ENCODE data around the gene SCN5A.

SCN5A gene

GRCh38 chr3:38516669-38517068 lies 132.8 kb downstream of the SCN5A start:
- FAIRE-seq = no peak
- no peak for DNase-seq (ENCODE audit: insufficient read length, low spot score)
- TF ChIP-seq POLR2AphosphoS5 (IDR thresholded peaks at IDR 0.05; ENCODE audit: low read depth, low read length) (no peak), POLR2A (IDR thresholded peaks at IDR 0.05; ENCODE audit: low read depth, low read length) (no peak), SPI1 (IDR thresholded peaks at IDR 0.05; ENCODE audit: low read depth, low read length) (no peak), POU2F2 (IDR thresholded peaks at IDR 0.05; ENCODE audit: low read depth, low read length) (no peak), PAX5 (IDR thresholded peaks at IDR 0.05; ENCODE audit: insufficient read depth, low read length, severe bottlenecking) (no peak), TAF1 (IDR thresholded peaks at IDR 0.05; ENCODE audit: low read depth, low read length) (no peak)

GRCh38 chr3:38515367-38515766 lies 134.1 kb downstream of the SCN5A start:
- FAIRE-seq = no peak
- TF ChIP-seq SPI1 (IDR thresholded peaks at IDR 0.05; ENCODE audit: low read depth, low read length) = no peak
- no peak for TF ChIP-seq POU2F2 (IDR thresholded peaks at IDR 0.05; ENCODE audit: low read depth, low read length)
- TF ChIP-seq TAF1 (IDR thresholded peaks at IDR 0.05; ENCODE audit: low read depth, low read length) = no peak
- peak; percentile 46; the same call in 1 of the 2 replicates for TF ChIP-seq POLR2AphosphoS5 (IDR thresholded peaks at IDR 0.05; ENCODE audit: low read depth, low read length)
- no peak for TF ChIP-seq PAX5 (IDR thresholded peaks at IDR 0.05; ENCODE audit: insufficient read depth, low read length, severe bottlenecking)
- TF ChIP-seq POLR2A (IDR thresholded peaks at IDR 0.05; ENCODE audit: low read depth, low read length) = no peak
- no peak for DNase-seq (ENCODE audit: insufficient read length, low spot score)

- TF ChIP-seq SPI1 (IDR thresholded peaks at IDR 0.05; ENCODE audit: low read depth, low read length) (no peak), POLR2AphosphoS5 (IDR thresholded peaks at IDR 0.05; ENCODE audit: low read depth, low read length) (no peak), POLR2A (IDR thresholded peaks at IDR 0.05; ENCODE audit: low read depth, low read length) (no peak), PAX5 (IDR thresholded peaks at IDR 0.05; ENCODE audit: insufficient read depth, low read length, severe bottlenecking) (no peak), TAF1 (IDR thresholded peaks at IDR 0.05; ENCODE audit: low read depth, low read length) (no peak), POU2F2 (IDR thresholded peaks at IDR 0.05; ENCODE audit: low read depth, low read length) (no peak)
- DNase-seq (ENCODE audit: insufficient read length, low spot score) (no peak), FAIRE-seq (no peak)
Observed at GRCh38 chr3:38511546-38511945, 137.9 kb downstream of the SCN5A start.

GRCh38 chr3:38510631-38511030 lies 138.9 kb downstream of the SCN5A start:
- DNase-seq (ENCODE audit: insufficient read length, low spot score) = no peak
- TF ChIP-seq POLR2A (IDR thresholded peaks at IDR 0.05; ENCODE audit: low read depth, low read length) (no peak), SPI1 (IDR thresholded peaks at IDR 0.05; ENCODE audit: low read depth, low read length) (no peak), TAF1 (IDR thresholded peaks at IDR 0.05; ENCODE audit: low read depth, low read length) (no peak), POLR2AphosphoS5 (IDR thresholded peaks at IDR 0.05; ENCODE audit: low read depth, low read length) (no peak), PAX5 (IDR thresholded peaks at IDR 0.05; ENCODE audit: insufficient read depth, low read length, severe bottlenecking) (no peak), POU2F2 (IDR thresholded peaks at IDR 0.05; ENCODE audit: low read depth, low read length) (no peak)
- FAIRE-seq = no peak

GRCh38 chr3:38509732-38510131 lies 139.8 kb downstream of the SCN5A start:
- no peak for DNase-seq (ENCODE audit: insufficient read length, low spot score)
- TF ChIP-seq POLR2A (IDR thresholded peaks at IDR 0.05; ENCODE audit: low read depth, low read length) (no peak), POU2F2 (IDR thresholded peaks at IDR 0.05; ENCODE audit: low read depth, low read length) (no peak), PAX5 (IDR thresholded peaks at IDR 0.05; ENCODE audit: insufficient read depth, low read length, severe bottlenecking) (no peak), POLR2AphosphoS5 (IDR thresholded peaks at IDR 0.05; ENCODE audit: low read depth, low read length) (no peak)

GRCh38 chr3:38507120-38507519 lies 142.4 kb downstream of the SCN5A start:
- no peak for DNase-seq (ENCODE audit: insufficient read length, low spot score)
- peak; percentile 72 for FAIRE-seq
- TF ChIP-seq POLR2A (IDR thresholded peaks at IDR 0.05; ENCODE audit: low read depth, low read length) (no peak), PAX5 (IDR thresholded peaks at IDR 0.05; ENCODE audit: insufficient read depth, low read length, severe bottlenecking) (no peak), SPI1 (IDR thresholded peaks at IDR 0.05; ENCODE audit: low read depth, low read length) (peak; percentile 100)

More at GRCh38 chr3:38509732-38510131, 139.8 kb downstream of the SCN5A start:
- FAIRE-seq = no peak

- TF ChIP-seq POU2F2 (IDR thresholded peaks at IDR 0.05; ENCODE audit: low read depth, low read length) = no peak
- no peak for TF ChIP-seq PAX5 (IDR thresholded peaks at IDR 0.05; ENCODE audit: insufficient read depth, low read length, severe bottlenecking)
- TF ChIP-seq SPI1 (IDR thresholded peaks at IDR 0.05; ENCODE audit: low read depth, low read length) = no peak
- no peak for TF ChIP-seq POLR2AphosphoS5 (IDR thresholded peaks at IDR 0.05; ENCODE audit: low read depth, low read length)
- TF ChIP-seq TAF1 (IDR thresholded peaks at IDR 0.05; ENCODE audit: low read depth, low read length) = no peak
- no peak for TF ChIP-seq POLR2A (IDR thresholded peaks at IDR 0.05; ENCODE audit: low read depth, low read length)
- DNase-seq (ENCODE audit: insufficient read length, low spot score) (no peak), FAIRE-seq (no peak)
Observed at GRCh38 chr3:38500688-38501417, 148.6 kb downstream of the SCN5A start.

All from GM12891 (cell line).